ENCODE results near the gene PCK2.

DNA sequence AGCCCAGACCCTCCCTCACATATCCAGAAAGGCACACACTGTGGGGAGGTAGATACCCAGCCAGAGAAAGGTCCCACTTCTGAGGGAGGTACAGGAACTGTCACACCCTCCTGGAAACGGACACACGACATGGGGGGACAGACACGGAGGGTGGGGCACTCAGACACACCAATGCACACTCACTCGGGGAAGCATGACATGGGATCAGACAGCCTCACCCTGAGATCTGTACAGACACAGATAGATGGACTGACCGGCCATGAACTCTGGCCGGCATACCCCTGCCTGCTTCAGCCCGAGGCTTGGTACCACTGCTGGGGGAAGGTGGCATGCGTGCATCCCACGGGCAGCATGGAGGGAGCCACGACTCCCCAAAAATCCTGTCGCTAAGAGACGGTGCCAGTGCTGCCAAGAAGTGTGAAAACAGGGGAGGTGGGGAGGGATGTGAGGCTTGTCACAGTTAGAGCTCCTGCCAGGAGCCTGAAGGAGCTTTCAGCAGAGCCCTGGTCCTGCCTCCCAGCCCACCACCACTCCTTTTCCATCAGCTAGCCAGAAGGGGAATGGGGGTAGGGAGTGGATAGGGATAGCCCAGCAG is 22.2 kb upstream of the PCK2 start:
- no peak for TF ChIP-seq POLR2A (IDR thresholded peaks at IDR 0.05)
- TF ChIP-seq, protein P1, sequence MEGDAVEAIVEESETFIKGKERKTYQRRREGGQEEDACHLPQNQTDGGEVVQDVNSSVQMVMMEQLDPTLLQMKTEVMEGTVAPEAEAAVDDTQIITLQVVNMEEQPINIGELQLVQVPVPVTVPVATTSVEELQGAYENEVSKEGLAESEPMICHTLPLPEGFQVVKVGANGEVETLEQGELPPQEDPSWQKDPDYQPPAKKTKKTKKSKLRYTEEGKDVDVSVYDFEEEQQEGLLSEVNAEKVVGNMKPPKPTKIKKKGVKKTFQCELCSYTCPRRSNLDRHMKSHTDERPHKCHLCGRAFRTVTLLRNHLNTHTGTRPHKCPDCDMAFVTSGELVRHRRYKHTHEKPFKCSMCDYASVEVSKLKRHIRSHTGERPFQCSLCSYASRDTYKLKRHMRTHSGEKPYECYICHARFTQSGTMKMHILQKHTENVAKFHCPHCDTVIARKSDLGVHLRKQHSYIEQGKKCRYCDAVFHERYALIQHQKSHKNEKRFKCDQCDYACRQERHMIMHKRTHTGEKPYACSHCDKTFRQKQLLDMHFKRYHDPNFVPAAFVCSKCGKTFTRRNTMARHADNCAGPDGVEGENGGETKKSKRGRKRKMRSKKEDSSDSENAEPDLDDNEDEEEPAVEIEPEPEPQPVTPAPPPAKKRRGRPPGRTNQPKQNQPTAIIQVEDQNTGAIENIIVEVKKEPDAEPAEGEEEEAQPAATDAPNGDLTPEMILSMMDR (IDR thresholded peaks at IDR 0.05) = no peak

Measured in lower leg skin (tissue), 3 donors.